GM21515 (cell line): ENCODE measurements around the gene EPRS1.

Experiments
- ATAC-seq: cut with Tn5 transposase; IDR thresholded peaks from one replicate; pipeline ENCODE4 v1.9.1; 2021; ENCODE audit not compliant: unreplicated experiment

The EPRS1 gene

GRCh38 chr1:220046052-220046930 lies at the start of gene EPRS1:
TSS of gene EPRS1 (minus strand) at chr1:220046505. CDS start at chr1:220046388, 117 bp downstream.
- ATAC-seq, result peak; percentile 99

- peak; percentile 60 for ATAC-seq
Measured at GRCh38 chr1:220094016-220094911, 48.0 kb upstream of the EPRS1 start, which contains the start of gene IARS2. TSS of gene IARS2 (plus strand) at chr1:220094132. CDS start at chr1:220094217, 85 bp downstream.

- ATAC-seq, result no peak
Measured at GRCh38 chr1:220093361-220094015, 47.2 kb upstream of the EPRS1 start.

GRCh38 chr1:220092694-220093093 lies 46.4 kb upstream of the EPRS1 start:
- no peak for ATAC-seq

- ATAC-seq, result peak; percentile 57
Measured at GRCh38 chr1:220089650-220090556, 43.6 kb upstream of the EPRS1 start, which contains the start of gene BPNT1. TSS of gene BPNT1 (minus strand) at chr1:220089788. CDS start at chr1:220079846, 9,942 bp downstream.

GRCh38 chr1:220086261-220086686 lies 40.0 kb upstream of the EPRS1 start:
- peak; percentile 41 for ATAC-seq

- ATAC-seq, result no peak
Measured at GRCh38 chr1:220084460-220084859, 38.2 kb upstream of the EPRS1 start.

- ATAC-seq, result no peak
Measured at GRCh38 chr1:220077887-220078286, 31.6 kb upstream of the EPRS1 start.

GRCh38 chr1:220076861-220077762 lies 30.8 kb upstream of the EPRS1 start:
- no peak for ATAC-seq

- ATAC-seq, result no peak
Measured at GRCh38 chr1:220067269-220068204, 21.2 kb upstream of the EPRS1 start.

- no peak for ATAC-seq
Measured at GRCh38 chr1:220062629-220063028, 16.3 kb upstream of the EPRS1 start.

GRCh38 chr1:220060876-220061275 lies 14.6 kb upstream of the EPRS1 start:
- no peak for ATAC-seq

- ATAC-seq, result no peak
Measured at GRCh38 chr1:220056374-220056773, 10.1 kb upstream of the EPRS1 start.

GRCh38 chr1:220045356-220046051 lies 801 bp downstream of the EPRS1 start:
- peak; percentile 26 for ATAC-seq

GRCh38 chr1:220044678-220045355 lies 1.5 kb downstream of the EPRS1 start:
- ATAC-seq, result no peak

- ATAC-seq, result no peak
Measured at GRCh38 chr1:220043646-220044045, 2.7 kb downstream of the EPRS1 start.
